ENCODE results near the gene RALY. TPM values are rescaled to one million over a fixed set of nuclear protein-coding genes. Genes with fewer than 3 reads are reported as not detected.
A peak's percentile ranks its signal among the peaks of the same experiment; 100 is the strongest.

Gene RALY
- total RNA-seq, 1 experiment from 2014 or later = 185 TPM

- ChIA-PET CTCF (no interaction called here), POLR2A (ENCODE audit: low non-redundant PET) (interaction anchor here (0.6 kb wide), 1 partner anchor 955 kb away, joined by 4 read pairs; no protein-coding TSS in a partner anchor)
- Histone ChIP-seq H3K27ac (ENCODE audit: low read depth, low read length, poor library complexity, severe bottlenecking) (no peak overlapping the region), H3K4me3 (ENCODE audit: low read depth, low read length, poor library complexity, severe bottlenecking) (no peak overlapping the region), H3K36me3 (ENCODE audit: insufficient read depth, low read length, poor library complexity, severe bottlenecking) (no peaks in the 10 kb centered on the region), H3K9me3 (ENCODE audit: low read depth, low read length, poor library complexity, severe bottlenecking) (no peaks in the 10 kb centered on the region), H3K27me3 (replicated peaks; ENCODE audit: insufficient read depth, low read depth, low read length, poor library complexity) (no peaks in the 10 kb centered on the region), H3K4me1 (ENCODE audit: insufficient read depth, low read length, poor library complexity, severe bottlenecking) (no peaks in the 10 kb centered on the region)
- no peak for DNase-seq (ENCODE audit: low spot score)
- no TSS peak for BruUV-seq (replicated peaks)
- TF ChIP-seq, protein P1, sequence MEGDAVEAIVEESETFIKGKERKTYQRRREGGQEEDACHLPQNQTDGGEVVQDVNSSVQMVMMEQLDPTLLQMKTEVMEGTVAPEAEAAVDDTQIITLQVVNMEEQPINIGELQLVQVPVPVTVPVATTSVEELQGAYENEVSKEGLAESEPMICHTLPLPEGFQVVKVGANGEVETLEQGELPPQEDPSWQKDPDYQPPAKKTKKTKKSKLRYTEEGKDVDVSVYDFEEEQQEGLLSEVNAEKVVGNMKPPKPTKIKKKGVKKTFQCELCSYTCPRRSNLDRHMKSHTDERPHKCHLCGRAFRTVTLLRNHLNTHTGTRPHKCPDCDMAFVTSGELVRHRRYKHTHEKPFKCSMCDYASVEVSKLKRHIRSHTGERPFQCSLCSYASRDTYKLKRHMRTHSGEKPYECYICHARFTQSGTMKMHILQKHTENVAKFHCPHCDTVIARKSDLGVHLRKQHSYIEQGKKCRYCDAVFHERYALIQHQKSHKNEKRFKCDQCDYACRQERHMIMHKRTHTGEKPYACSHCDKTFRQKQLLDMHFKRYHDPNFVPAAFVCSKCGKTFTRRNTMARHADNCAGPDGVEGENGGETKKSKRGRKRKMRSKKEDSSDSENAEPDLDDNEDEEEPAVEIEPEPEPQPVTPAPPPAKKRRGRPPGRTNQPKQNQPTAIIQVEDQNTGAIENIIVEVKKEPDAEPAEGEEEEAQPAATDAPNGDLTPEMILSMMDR (conservative IDR thresholded peaks at IDR 0.05; ENCODE audit: low read depth, low read length) = no peak
- TF ChIP-seq EZH2 (IDR thresholded peaks at IDR 0.05; ENCODE audit: borderline replicate concordance, low read depth, low read length, poor library complexity, severe bottlenecking) = no peak
- intact Hi-C loops (cut with micrococcal nuclease; ENCODE audit: unreplicated experiment) = loop anchor here (5.0 to 10.0 kb wide), 3 partner anchors 192 to 457 kb away; partner anchors contain the start of gene ACTL10
These were observed 130.9 kb downstream of the RALY start for GRCh38 chr20:34124469-34125249.

GRCh38 chr20:34127792-34128191, 134.1 kb downstream of the RALY start:
- BruUV-seq (replicated peaks) = no TSS peak
- CTCF ChIA-PET = interaction anchor here (0.7 kb wide), 1 partner anchor 274 kb away, joined by 4 read pairs; no protein-coding TSS in a partner anchor
- H3K9me3 ChIP-seq (ENCODE audit: low read depth, low read length, poor library complexity, severe bottlenecking) = no peaks in the 10 kb centered on the region
- no peaks in the 10 kb centered on the region for H3K4me1 ChIP-seq (ENCODE audit: insufficient read depth, low read length, poor library complexity, severe bottlenecking)
- no peak for TF ChIP-seq EZH2 (IDR thresholded peaks at IDR 0.05; ENCODE audit: borderline replicate concordance, low read depth, low read length, poor library complexity, severe bottlenecking)
- TF ChIP-seq, protein P1 (conservative IDR thresholded peaks at IDR 0.05; ENCODE audit: low read depth, low read length) = no peak
- H3K27me3 ChIP-seq (replicated peaks; ENCODE audit: insufficient read depth, low read depth, low read length, poor library complexity) = no peaks in the 10 kb centered on the region
- intact Hi-C loops (cut with micrococcal nuclease; ENCODE audit: unreplicated experiment) = loop anchor here (5.0 to 10.0 kb wide), 3 partner anchors 195 to 460 kb away; partner anchors contain the start of gene ACTL10
- no peak overlapping the region for H3K4me3 ChIP-seq (ENCODE audit: low read depth, low read length, poor library complexity, severe bottlenecking)
- no peak overlapping the region for H3K27ac ChIP-seq (ENCODE audit: low read depth, low read length, poor library complexity, severe bottlenecking)
- no peaks in the 10 kb centered on the region for H3K36me3 ChIP-seq (ENCODE audit: insufficient read depth, low read length, poor library complexity, severe bottlenecking)
- POLR2A ChIA-PET (ENCODE audit: low non-redundant PET) = no interaction called here
- no peak for DNase-seq (ENCODE audit: low spot score)

GRCh38 chr20:34129518-34130162, 135.9 kb downstream of the RALY start:
- H3K36me3 ChIP-seq (ENCODE audit: insufficient read depth, low read length, poor library complexity, severe bottlenecking) = no peaks in the 10 kb centered on the region
- POLR2A ChIA-PET (ENCODE audit: low non-redundant PET) = no interaction called here
- CTCF ChIA-PET = interaction anchor here (0.6 to 1.4 kb wide), 4 partner anchors 229 to 614 kb away, joined by 3 to 8 read pairs (median 4); no protein-coding TSS in a partner anchor
- intact Hi-C loops (cut with micrococcal nuclease; ENCODE audit: unreplicated experiment) = loop anchor here (1.0 to 10.0 kb wide), 4 partner anchors 197 to 462 kb away; partner anchors contain the start of gene ACTL10
- H3K27ac ChIP-seq (ENCODE audit: low read depth, low read length, poor library complexity, severe bottlenecking) = no peak overlapping the region
- TF ChIP-seq, protein P1 (conservative IDR thresholded peaks at IDR 0.05; ENCODE audit: low read depth, low read length) = peak; percentile 87
- TF ChIP-seq EZH2 (IDR thresholded peaks at IDR 0.05; ENCODE audit: borderline replicate concordance, low read depth, low read length, poor library complexity, severe bottlenecking) = no peak
- peak overlapping the region; percentile 30 for H3K4me3 ChIP-seq (ENCODE audit: low read depth, low read length, poor library complexity, severe bottlenecking)
- no peaks in the 10 kb centered on the region for H3K9me3 ChIP-seq (ENCODE audit: low read depth, low read length, poor library complexity, severe bottlenecking)
- no peaks in the 10 kb centered on the region for H3K27me3 ChIP-seq (replicated peaks; ENCODE audit: insufficient read depth, low read depth, low read length, poor library complexity)
- no TSS peak for BruUV-seq (replicated peaks)
- no peaks in the 10 kb centered on the region for H3K4me1 ChIP-seq (ENCODE audit: insufficient read depth, low read length, poor library complexity, severe bottlenecking)
- DNase-seq (ENCODE audit: low spot score) = peak; percentile 83
